Hepatocyte (in vitro differentiated cells): Measurements from ENCODE around the gene TMEM242. TPM values are rescaled to one million over a fixed set of nuclear protein-coding genes. Genes with fewer than 3 reads are reported as not detected.

Experiments used
- DNase-seq: peaks from one replicate; pipeline ENCODE4 v3.0.0-alpha.2; 2016; ENCODE audit warnings: low spot score
- H2AFZ ChIP-seq: fragments of 200-600 bp; sonication (generic); 2 replicates; pipeline ENCODE4 v1.6.0; 2016; ENCODE audit warnings: antibody characterized with exemption, mild to moderate bottlenecking
- H3K27ac ChIP-seq: fragments of 200-600 bp; sonication (generic); 2 replicates; pipeline ENCODE4 v1.5.1; 2016; ENCODE audit warnings: mild to moderate bottlenecking
- H3K27me3 ChIP-seq: fragments of 200-600 bp; sonication (generic); 2 replicates; pipeline ENCODE4 v1.6.1; 2016
- H3K36me3 ChIP-seq: fragments of 200-600 bp; sonication (generic); replicated peaks from 2 replicates; pipeline ENCODE4 v1.5.1; 2016; ENCODE audit warnings: low read depth; ENCODE audit not compliant: insufficient read depth
- H3K4me1 ChIP-seq: fragments of 200-600 bp; sonication (generic); 2 replicates; pipeline ENCODE4 v1.5.1; 2016; ENCODE audit warnings: mild to moderate bottlenecking, moderate library complexity; ENCODE audit not compliant: insufficient read depth
- H3K4me2 ChIP-seq: fragments of 200-600 bp; sonication (generic); 2 replicates; pipeline ENCODE4 v1.6.0; 2016
- H3K4me3 ChIP-seq: fragments of 200-600 bp; sonication (generic); 2 replicates; pipeline ENCODE4 v1.5.1; 2016; ENCODE audit warnings: mild to moderate bottlenecking
- H3K79me2 ChIP-seq: fragments of 200-600 bp; sonication (generic); 2 replicates; pipeline ENCODE4 v1.6.0; 2017; ENCODE audit warnings: mild to moderate bottlenecking
- H3K9me2 ChIP-seq: fragments of 200-600 bp; sonication (generic); replicated peaks from 2 replicates; pipeline ENCODE4 v1.6.0; 2017; ENCODE audit warnings: mild to moderate bottlenecking; ENCODE audit not compliant: insufficient read depth
- H3K9me3 ChIP-seq: fragments of 200-600 bp; sonication (generic); 2 replicates; pipeline ENCODE4 v1.5.1; 2016; ENCODE audit warnings: low read depth, mild to moderate bottlenecking
- H4K20me1 ChIP-seq: fragments of 200-600 bp; sonication (generic); 2 replicates; pipeline ENCODE4 v1.6.0; 2016; ENCODE audit warnings: mild to moderate bottlenecking; ENCODE audit not compliant: insufficient read depth, poor library complexity, severe bottlenecking
- CTCF ChIP-seq: fragments of 200-600 bp; sonication (generic); IDR thresholded peaks from 2 replicates; pipeline ENCODE4 v1.5.1; 2016; ENCODE audit warnings: antibody characterized with exemption, mild to moderate bottlenecking; ENCODE audit not compliant: poor library complexity
- EZH2 ChIP-seq: fragments of 200-600 bp; sonication (generic); IDR thresholded peaks from 2 replicates; pipeline ENCODE4 v1.6.1; 2016; ENCODE audit warnings: antibody characterized with exemption, mild to moderate bottlenecking, borderline replicate concordance
- EZH2phosphoT487 ChIP-seq: fragments of 200-600 bp; sonication (generic); IDR thresholded peaks from one replicate; pipeline ENCODE4 v1.6.1; 2018; ENCODE audit warnings: antibody characterized with exemption, mild to moderate bottlenecking, low read depth, moderate library complexity; ENCODE audit not compliant: unreplicated experiment, severe bottlenecking
- WGBS: methylation state at CpG from one replicate; pipeline ENCODE4 v1.1.6; 2016; ENCODE audit warnings: low lambda C conversion rate; ENCODE audit errors: missing lambda C conversion rate; 5-methylcytosine and 5-hydroxymethylcytosine counted together
- polyA plus RNA-seq: library from polyadenylated mRNA; unstranded; fragments of >200 nt; fragmentation: Nextera tagmentation; extraction: Ambion mirVana; gene quantifications from 2 replicates; pipeline ENCODE4 v1.2.1, GENCODE V29; 2016
- total RNA-seq: library from RNA; depleted of rRNA; stranded (reverse); fragments of >200 nt; gene quantifications from 2 replicates; pipeline ENCODE4 v1.2.3, GENCODE V29; 2014

Gene TMEM242
- total and polyA plus RNA-seq, 2 experiments from 2014 or later = 9.0 to 13.7 TPM

- Histone ChIP-seq H3K9me3 (no peaks in the 10 kb centered on the region), H4K20me1 (no peaks in the 10 kb centered on the region), H3K27ac (no peak overlapping the region), H2AFZ (no peak overlapping the region), H3K4me3 (no peak overlapping the region), H3K4me1 (peaks cover 5% of the 10 kb centered on the region), H3K9me2 (no peaks in the 10 kb centered on the region), H3K27me3 (peaks cover 2% of the 10 kb centered on the region), H3K4me2 (no peak overlapping the region), H3K79me2 (no peaks in the 10 kb centered on the region), H3K36me3 (no peaks in the 10 kb centered on the region)
- WGBS = 82% methylated on average over 7 of the region's 7 CpGs
- TF ChIP-seq CTCF (no peak), EZH2phosphoT487 (no peak), EZH2 (no peak)
- no peak for DNase-seq
Measured at GRCh38 chr6:157253699-157254098, 69.6 kb downstream of the TMEM242 start.

DNA sequence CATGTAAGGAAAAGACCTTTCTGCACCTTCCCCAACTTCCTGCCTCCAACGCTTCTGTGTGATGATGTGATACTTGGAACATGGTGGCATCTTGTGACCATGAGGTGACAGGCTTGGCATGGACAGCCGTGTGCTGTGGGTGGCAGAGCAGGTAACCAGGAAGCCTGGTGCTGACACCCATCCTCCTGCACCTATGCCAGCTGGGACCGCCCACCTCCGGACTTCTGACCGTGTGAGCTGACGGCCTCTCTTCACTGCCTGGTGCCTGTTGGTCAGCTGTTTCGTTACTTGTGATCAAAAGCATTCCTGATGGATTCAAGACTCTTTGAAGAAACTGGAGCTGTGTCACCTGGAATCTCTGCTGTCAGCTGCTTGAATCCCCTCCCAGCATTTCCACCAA lies 70.3 kb downstream of the TMEM242 start:
- 66% methylated on average over 7 of the region's 7 CpGs for WGBS
- TF ChIP-seq EZH2 = no peak
- no peak for TF ChIP-seq CTCF
- TF ChIP-seq EZH2phosphoT487 = no peak
- Histone ChIP-seq H3K4me2 (no peak overlapping the region), H2AFZ (no peak overlapping the region), H3K79me2 (no peaks in the 10 kb centered on the region), H3K36me3 (no peaks in the 10 kb centered on the region), H4K20me1 (no peaks in the 10 kb centered on the region), H3K27me3 (peaks cover 2% of the 10 kb centered on the region), H3K4me3 (no peak overlapping the region), H3K9me3 (no peaks in the 10 kb centered on the region), H3K9me2 (no peaks in the 10 kb centered on the region), H3K27ac (no peak overlapping the region), H3K4me1 (peaks cover 5% of the 10 kb centered on the region)
- no peak for DNase-seq

DNA sequence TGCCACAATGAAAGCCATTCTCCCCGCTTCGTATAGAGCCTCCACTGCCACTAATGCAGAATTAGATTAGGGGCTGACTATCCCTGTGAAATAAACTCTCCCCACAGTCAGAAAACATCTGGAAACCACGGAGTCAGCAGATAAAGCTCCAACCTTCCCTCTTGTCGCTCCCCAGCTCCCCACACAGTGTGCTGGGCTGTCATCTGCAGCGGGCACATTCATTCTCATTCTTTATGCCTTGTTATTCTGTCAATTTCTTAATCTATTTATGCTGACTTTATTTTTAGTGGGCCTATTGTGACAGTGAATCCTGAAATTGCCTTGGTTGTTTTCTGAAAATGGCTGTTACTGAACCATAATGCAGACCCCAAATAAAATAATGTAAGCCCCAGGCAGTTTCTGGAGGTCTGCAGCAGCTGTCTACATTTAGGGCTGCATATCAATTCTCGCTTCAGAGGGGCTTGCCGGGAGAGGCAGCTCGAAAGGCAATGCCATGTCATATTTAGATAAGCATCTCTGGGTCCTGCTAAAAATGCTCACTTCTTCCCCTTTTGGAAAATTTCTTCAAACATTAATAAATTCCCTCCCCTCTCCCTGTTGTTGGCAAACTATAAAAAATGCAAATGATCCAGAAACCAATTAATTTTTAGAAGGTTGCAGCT lies 71.6 kb downstream of the TMEM242 start:
- no peak overlapping the region for H3K4me3 ChIP-seq
- no peak overlapping the region for H2AFZ ChIP-seq
- peaks cover 2% of the 10 kb centered on the region for H3K27me3 ChIP-seq
- peaks cover 5% of the 10 kb centered on the region for H3K4me1 ChIP-seq
- H3K36me3 ChIP-seq = no peaks in the 10 kb centered on the region
- WGBS = 61% methylated on average over 8 of the region's 8 CpGs
- H3K9me3 ChIP-seq = no peaks in the 10 kb centered on the region
- TF ChIP-seq CTCF (no peak), EZH2 (no peak), EZH2phosphoT487 (no peak)
- H3K9me2 ChIP-seq = no peaks in the 10 kb centered on the region
- DNase-seq = no peak
- H3K27ac ChIP-seq = no peak overlapping the region
- H4K20me1 ChIP-seq = no peaks in the 10 kb centered on the region
- H3K79me2 ChIP-seq = no peaks in the 10 kb centered on the region
- no peak overlapping the region for H3K4me2 ChIP-seq

DNA sequence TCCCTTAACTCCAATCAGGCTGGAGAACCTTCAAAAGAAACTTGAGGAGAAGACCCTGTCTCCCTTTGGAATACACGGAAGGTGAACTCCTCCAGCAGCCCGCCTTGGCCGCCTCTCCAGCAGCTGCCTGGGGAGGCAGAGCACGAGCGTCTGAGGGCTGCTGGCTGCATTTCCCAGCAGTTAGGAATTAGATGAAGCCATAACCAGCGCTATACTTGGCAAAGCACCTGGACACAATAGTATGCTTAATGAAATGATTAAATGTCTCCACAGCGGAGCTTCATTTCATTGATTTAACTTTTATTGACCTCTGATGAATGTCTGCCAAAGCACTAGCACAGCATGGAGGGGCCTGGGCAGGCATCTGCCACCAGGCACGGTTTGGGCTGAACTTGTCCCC lies 73.5 kb downstream of the TMEM242 start:
- WGBS = 86% methylated on average over 8 of the region's 8 CpGs

More for the DNA sequence above, 73.5 kb downstream of the TMEM242 start:
- H3K4me2 ChIP-seq = no peak overlapping the region
- no peak overlapping the region for H3K4me3 ChIP-seq
- H3K9me3 ChIP-seq = no peaks in the 10 kb centered on the region
- H2AFZ ChIP-seq = no peak overlapping the region
- H3K4me1 ChIP-seq = peaks cover 19% of the 10 kb centered on the region
- no peak for TF ChIP-seq EZH2
- TF ChIP-seq EZH2phosphoT487 = no peak
- TF ChIP-seq CTCF = no peak
- H3K27me3 ChIP-seq = peaks cover 2% of the 10 kb centered on the region
- H3K9me2 ChIP-seq = no peaks in the 10 kb centered on the region
- H3K27ac ChIP-seq = no peak overlapping the region
- H3K79me2 ChIP-seq = no peaks in the 10 kb centered on the region
- H4K20me1 ChIP-seq = no peaks in the 10 kb centered on the region
- DNase-seq = no peak
- no peaks in the 10 kb centered on the region for H3K36me3 ChIP-seq
